ENCODE measurements around the gene SVOP. TPM values are rescaled to one million over a fixed set of nuclear protein-coding genes. Genes with fewer than 3 reads are reported as not detected.

Gene SVOP
- total and polyA plus RNA-seq, 11 donors, result 0.14 to 5.3 (median 2.2) TPM

DNA sequence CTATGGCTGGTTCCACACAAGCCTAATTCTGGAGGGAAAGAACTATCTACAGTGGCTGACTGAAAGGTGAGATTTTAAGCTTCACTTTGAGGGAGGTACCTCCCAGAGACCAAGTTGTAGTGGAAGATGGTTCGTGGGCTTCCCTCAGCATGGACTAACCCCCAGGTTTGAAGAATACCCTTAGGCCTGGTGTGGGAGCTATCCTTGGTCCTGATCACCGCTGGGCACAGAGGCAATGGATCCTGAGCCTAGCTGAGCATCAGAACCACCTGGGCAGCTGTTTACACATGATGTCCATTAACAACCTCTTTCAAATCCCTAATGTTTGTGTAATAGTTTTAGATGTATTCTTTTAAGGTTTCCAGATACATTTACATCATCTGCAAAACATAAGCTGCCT is 130.7 kb downstream of the SVOP start:
- ATAC-seq (no peak), DNase-seq (no peak)
- TF ChIP-seq POLR2A (IDR thresholded peaks at IDR 0.05), result no peak
- TF ChIP-seq, protein P1, sequence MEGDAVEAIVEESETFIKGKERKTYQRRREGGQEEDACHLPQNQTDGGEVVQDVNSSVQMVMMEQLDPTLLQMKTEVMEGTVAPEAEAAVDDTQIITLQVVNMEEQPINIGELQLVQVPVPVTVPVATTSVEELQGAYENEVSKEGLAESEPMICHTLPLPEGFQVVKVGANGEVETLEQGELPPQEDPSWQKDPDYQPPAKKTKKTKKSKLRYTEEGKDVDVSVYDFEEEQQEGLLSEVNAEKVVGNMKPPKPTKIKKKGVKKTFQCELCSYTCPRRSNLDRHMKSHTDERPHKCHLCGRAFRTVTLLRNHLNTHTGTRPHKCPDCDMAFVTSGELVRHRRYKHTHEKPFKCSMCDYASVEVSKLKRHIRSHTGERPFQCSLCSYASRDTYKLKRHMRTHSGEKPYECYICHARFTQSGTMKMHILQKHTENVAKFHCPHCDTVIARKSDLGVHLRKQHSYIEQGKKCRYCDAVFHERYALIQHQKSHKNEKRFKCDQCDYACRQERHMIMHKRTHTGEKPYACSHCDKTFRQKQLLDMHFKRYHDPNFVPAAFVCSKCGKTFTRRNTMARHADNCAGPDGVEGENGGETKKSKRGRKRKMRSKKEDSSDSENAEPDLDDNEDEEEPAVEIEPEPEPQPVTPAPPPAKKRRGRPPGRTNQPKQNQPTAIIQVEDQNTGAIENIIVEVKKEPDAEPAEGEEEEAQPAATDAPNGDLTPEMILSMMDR (IDR thresholded peaks at IDR 0.05), result no peak
- H3K27me3 ChIP-seq, result no peaks in the 10 kb centered on the region
- 62 to 67% (median 66%) methylated on average over 2 of the region's 2 CpGs for WGBS, 4 donors
- no peak overlapping the region for H3K27ac ChIP-seq
- no peaks in the 10 kb centered on the region for H3K36me3 ChIP-seq
- peaks cover 0 to 13% (median 0%) of the 10 kb centered on the region in 12 donors for H3K9me3 ChIP-seq
- no peak overlapping the region for H3K4me3 ChIP-seq
- H3K4me1 ChIP-seq, result no peaks in the 10 kb centered on the region
- intact Hi-C loops (cut with DNase I), result no loop called here

DNA sequence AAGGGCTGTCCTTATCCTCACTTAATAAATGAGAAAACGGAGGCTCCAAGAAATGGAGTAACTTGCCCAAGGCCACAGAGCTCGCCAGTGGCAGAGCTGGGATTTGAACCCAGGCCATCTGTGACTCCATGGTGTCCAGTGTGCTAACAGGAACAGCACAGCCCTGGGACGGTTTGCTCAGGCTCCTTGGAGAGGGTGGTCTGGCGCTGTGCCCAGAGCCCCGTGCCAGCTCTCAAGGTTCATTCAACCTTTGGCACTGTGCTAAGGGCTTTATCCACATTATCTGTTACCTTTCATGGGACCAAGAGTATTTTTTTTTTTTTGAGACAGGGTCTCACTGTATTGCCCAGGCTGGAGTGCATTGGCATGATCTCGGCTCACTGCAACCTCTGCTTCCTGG is 132.8 kb downstream of the SVOP start:
- intact Hi-C loops (cut with DNase I), result loop anchor here in 4 of 10 donors (5.0 to 10.0 kb wide), 3 partner anchors 64 to 207 kb away; partner anchors contain the start of genes ALKBH2 (in 2 of the 4) and UNG (in 2 of the 4)
- ATAC-seq, result no peak
- 56 to 63% (median 58%) methylated on average over 6 of the region's 6 CpGs for WGBS, 4 donors

DNA sequence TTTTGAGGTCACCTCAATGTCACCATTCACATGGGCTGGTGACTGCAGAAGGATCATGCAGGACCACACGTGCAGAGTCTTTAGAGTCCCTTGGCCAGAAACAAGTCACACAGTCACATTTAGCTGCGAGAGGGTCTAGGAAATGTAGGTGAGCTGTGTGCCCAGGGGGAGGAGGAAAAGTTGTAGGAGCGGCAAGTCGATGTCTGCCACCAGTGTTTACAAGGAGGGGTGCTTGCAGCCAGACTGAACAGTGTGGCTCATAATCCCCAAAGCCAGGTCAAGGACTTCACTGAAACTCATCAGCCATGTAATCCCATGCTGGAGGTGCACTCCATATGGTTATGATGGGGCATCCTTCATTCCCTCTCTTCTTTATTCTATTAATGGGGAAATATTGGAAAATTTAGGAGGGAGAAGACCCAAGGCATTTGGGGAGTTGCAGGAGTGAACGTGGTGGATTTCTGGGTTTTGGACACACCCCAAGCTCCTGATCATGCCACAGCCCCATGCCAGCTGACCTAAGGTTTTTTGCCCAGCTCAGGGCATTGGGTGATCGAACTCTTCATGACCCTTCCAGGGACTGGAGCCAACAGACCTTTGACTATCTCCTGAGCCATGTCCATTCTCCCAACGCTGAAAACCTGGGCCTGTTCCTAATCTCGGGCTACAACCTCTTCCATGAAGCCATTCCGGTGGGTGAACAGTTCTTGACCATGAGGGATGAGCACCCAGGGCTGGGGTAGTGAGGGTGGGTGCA is 133.8 kb downstream of the SVOP start:
- Histone ChIP-seq H3K4me3 (no peak overlapping the region), H3K27ac (no peak overlapping the region), H3K36me3 (no peaks in the 10 kb centered on the region), H3K9me3 (peaks cover 0 to 13% (median 0%) of the 10 kb centered on the region in 12 donors), H3K4me1 (peaks cover 0 to 13% (median 0%) of the 10 kb centered on the region in 12 donors), H3K27me3 (no peaks in the 10 kb centered on the region)
- 76 to 86% (median 79%) methylated on average over 9 of the region's 9 CpGs for WGBS, 4 donors
- ATAC-seq (no peak), DNase-seq (no peak)
- TF ChIP-seq, protein P1 (IDR thresholded peaks at IDR 0.05), result no peak
- no peak for TF ChIP-seq POLR2A (IDR thresholded peaks at IDR 0.05)
- intact Hi-C loops (cut with DNase I), result loop anchor here in 4 of 10 donors (5.0 to 10.0 kb wide), 3 partner anchors 65 to 208 kb away; partner anchors contain the start of genes ALKBH2 (in 2 of the 4) and UNG (in 2 of the 4)

More for the DNA sequence above, 132.8 kb downstream of the SVOP start:
- Histone ChIP-seq H3K9me3 (peaks cover 0 to 13% (median 0%) of the 10 kb centered on the region in 12 donors), H3K27ac (no peak overlapping the region), H3K4me1 (peaks cover 0 to 13% (median 0%) of the 10 kb centered on the region in 12 donors), H3K4me3 (no peak overlapping the region), H3K27me3 (no peaks in the 10 kb centered on the region), H3K36me3 (no peaks in the 10 kb centered on the region)
- TF ChIP-seq POLR2A (IDR thresholded peaks at IDR 0.05), result no peak
- TF ChIP-seq, protein P1 (IDR thresholded peaks at IDR 0.05), result no peak
- DNase-seq, result no peak
